Measurements from ENCODE around the gene NMNAT3. TPM values are rescaled to one million over a fixed set of nuclear protein-coding genes. Genes with fewer than 3 reads are reported as not detected.

The NMNAT3 gene
- total RNA-seq, 1 experiment from 2014 or later = 3.7 TPM

GRCh38 chr3:139578783-139579182 lies 99.0 kb downstream of the NMNAT3 start:
- no peak for DNase-seq (ENCODE audit: low read depth)

- no peak for DNase-seq (ENCODE audit: low read depth)
Observed at GRCh38 chr3:139577909-139578308, 99.9 kb downstream of the NMNAT3 start.

- DNase-seq (ENCODE audit: low read depth) = no peak
Observed at GRCh38 chr3:139577346-139577745, 100.4 kb downstream of the NMNAT3 start.

GRCh38 chr3:139574026-139574947 lies 103.5 kb downstream of the NMNAT3 start:
- DNase-seq (ENCODE audit: low read depth) = no peak

- no peak for DNase-seq (ENCODE audit: low read depth)
Observed at GRCh38 chr3:139572847-139573672, 104.7 kb downstream of the NMNAT3 start.

GRCh38 chr3:139571711-139572110 lies 106.1 kb downstream of the NMNAT3 start:
- no peak for DNase-seq (ENCODE audit: low read depth)

- DNase-seq (ENCODE audit: low read depth) = peak; percentile 27
Observed at GRCh38 chr3:139564294-139564861, 113.4 kb downstream of the NMNAT3 start.

- DNase-seq (ENCODE audit: low read depth) = peak; percentile 48
Observed at GRCh38 chr3:139561959-139562676, 115.7 kb downstream of the NMNAT3 start.

GRCh38 chr3:139561255-139561817 lies 116.4 kb downstream of the NMNAT3 start:
- DNase-seq (ENCODE audit: low read depth) = no peak

GRCh38 chr3:139560411-139560810 lies 117.4 kb downstream of the NMNAT3 start:
- DNase-seq (ENCODE audit: low read depth) = no peak

GRCh38 chr3:139559541-139559940 lies 118.2 kb downstream of the NMNAT3 start:
- DNase-seq (ENCODE audit: low read depth) = peak; percentile 75

- DNase-seq (ENCODE audit: low read depth) = no peak
Observed at GRCh38 chr3:139558351-139559266, 119.2 kb downstream of the NMNAT3 start.

- DNase-seq (ENCODE audit: low read depth) = no peak
Observed at GRCh38 chr3:139557041-139557440, 120.7 kb downstream of the NMNAT3 start.

GRCh38 chr3:139555249-139555648 lies 122.5 kb downstream of the NMNAT3 start:
- no peak for DNase-seq (ENCODE audit: low read depth)

GRCh38 chr3:139554628-139555027 lies 123.1 kb downstream of the NMNAT3 start:
- no peak for DNase-seq (ENCODE audit: low read depth)

- DNase-seq (ENCODE audit: low read depth) = no peak
Observed at GRCh38 chr3:139552632-139553365, 125.0 kb downstream of the NMNAT3 start.

GRCh38 chr3:139548801-139549200 lies 129.0 kb downstream of the NMNAT3 start:
- no peak for DNase-seq (ENCODE audit: low read depth)

GRCh38 chr3:139547666-139548065 lies 130.1 kb downstream of the NMNAT3 start:
- DNase-seq (ENCODE audit: low read depth) = no peak

- no peak for DNase-seq (ENCODE audit: low read depth)
Observed at GRCh38 chr3:139546772-139547171, 131.0 kb downstream of the NMNAT3 start.

Measured in Daoy (cell line).